A549 (cell line): Measurements from ENCODE around the gene GTPBP3. TPM values are rescaled to one million over a fixed set of nuclear protein-coding genes. Genes with fewer than 3 reads are reported as not detected.

Experiments used
- ATAC-seq, 2 experiments: fragments of 200-7000 bp in 1 of 2; fragments of >200 bp in 1 of 2; cut with Nextera tagmentation in 1 of 2; cut with Tn5 transposase in 1 of 2; 3 replicates each; pipeline versions ENCODE4 v1.8.0 to v1.9.1; 2018 to 2020; ENCODE audit warnings: mild to moderate bottlenecking in 1 of 2, moderate library complexity in 1 of 2
- CTCF ChIA-PET: fragments of 300-600 bp; sonication (Branson Sonifier 250); formaldehyde crosslinking; extraction: SDS; loops from one replicate; lab custom pipeline; 2021; ENCODE audit warnings: antibody characterized with exemption, inconsistent platforms; lab: Yijun Ruan, JAX
- POLR2A ChIA-PET: fragments of 350-600 bp; formaldehyde crosslinking; extraction: SDS; loops from one replicate; lab custom pipeline; 2021; ENCODE audit warnings: antibody characterized with exemption, inconsistent platforms; lab: Yijun Ruan, JAX
- DNase-seq, 2 experiments: peaks; one replicate each; pipeline versions ENCODE4 v3.0.0 to v3.0.0-alpha.2; 2011 to 2016; ENCODE audit warnings: low read depth in 1 of 2, low spot score in 1 of 2
- FAIRE-seq: peaks from 2 replicates; lab custom pipeline; 2011; peaks lifted over from hg19 to GRCh38; lab: Jason Lieb, UNC
- H3K27ac ChIP-seq, 2 experiments: fragments of >200 bp; sonication (Bioruptor Twin); formaldehyde crosslinking; 3 replicates each; pipeline ENCODE4 v1.5.1; 2016 to 2017
- H3K4me1 ChIP-seq: fragments of >200 bp; sonication (Bioruptor Twin); formaldehyde crosslinking; 3 replicates; pipeline ENCODE4 v1.6.1; 2016
- H3K4me2 ChIP-seq: fragments of >200 bp; sonication (Bioruptor Twin); formaldehyde crosslinking; 3 replicates; pipeline ENCODE4 v1.6.1; 2016
- H3K4me3 ChIP-seq: fragments of >200 bp; sonication (Bioruptor Twin); formaldehyde crosslinking; 3 replicates; pipeline ENCODE4 v1.5.1; 2016
- H3K9me3 ChIP-seq: fragments of >200 bp; sonication (Bioruptor Twin); formaldehyde crosslinking; 3 replicates; pipeline ENCODE4 v1.6.1; 2016
- ATOH8 ChIP-seq: fragments of 250-450 bp; sonication (Bioruptor Pico); IDR thresholded peaks from 2 replicates; pipeline ENCODE4 v1.5.0; 2020; ENCODE audit warnings: low read depth, mild to moderate bottlenecking, moderate library complexity
- CBX2 ChIP-seq: fragments of 200-600 bp; sonication (generic); IDR thresholded peaks from 2 replicates; pipeline ENCODE4 v1.6.1; 2016; ENCODE audit warnings: low read depth, mild to moderate bottlenecking, borderline replicate concordance
- CEBPB ChIP-seq, 2 experiments: fragments of >200 bp in 1 of 2; sonication (Bioruptor Twin) in 1 of 2; formaldehyde crosslinking in 1 of 2; IDR thresholded peaks; 2 replicates each; pipeline ENCODE4 v1.6.1; 2012 to 2016
- E2F6 ChIP-seq: IDR thresholded peaks from 2 replicates; pipeline ENCODE4 v1.6.1; 2012; ENCODE audit warnings: low read depth, borderline replicate concordance
- HMGXB4 ChIP-seq: fragments of 250-450 bp; sonication (Bioruptor Pico); IDR thresholded peaks from 2 replicates; pipeline ENCODE4 v1.5.0; 2021; ENCODE audit warnings: mild to moderate bottlenecking, moderate library complexity, borderline replicate concordance
- MAZ ChIP-seq: fragments of 150-350 bp; IDR thresholded peaks from 2 replicates; pipeline ENCODE4 v1.6.1; 2014; ENCODE audit warnings: antibody characterized with exemption, low read depth, low read length, borderline replicate concordance
- PBX3 ChIP-seq: IDR thresholded peaks from 2 replicates; pipeline ENCODE4 v1.6.1; 2012
- POLR2A ChIP-seq: IDR thresholded peaks from 2 replicates; pipeline ENCODE4 v1.6.1; 2012; ENCODE audit warnings: mild to moderate bottlenecking, low read length
- RARB ChIP-seq: fragments of 250-450 bp; sonication (Bioruptor Pico); IDR thresholded peaks from 2 replicates; pipeline ENCODE4 v1.8.0; 2021; ENCODE audit warnings: mild to moderate bottlenecking, moderate library complexity
- REST ChIP-seq: fragments of 200-600 bp; sonication (generic); IDR thresholded peaks from 2 replicates; pipeline ENCODE4 v1.6.1; 2016; ENCODE audit warnings: antibody characterized with exemption, mild to moderate bottlenecking, moderate library complexity
- RNF2 ChIP-seq: fragments of 200-600 bp; sonication (generic); IDR thresholded peaks from 2 replicates; pipeline ENCODE4 v1.6.1; 2016; ENCODE audit warnings: low read depth, mild to moderate bottlenecking, antibody characterized with exemption, moderate library complexity, borderline replicate concordance
- TP53 ChIP-seq: fragments of 250-450 bp; sonication (Bioruptor Pico); IDR thresholded peaks from 2 replicates; pipeline ENCODE4 v1.5.0; 2021; ENCODE audit warnings: mild to moderate bottlenecking, moderate library complexity
- USF2 ChIP-seq: fragments of 450-650 bp; IDR thresholded peaks from 2 replicates; pipeline ENCODE4 v1.6.1; 2014; ENCODE audit warnings: antibody characterized with exemption
- ZFP36 ChIP-seq: fragments of 450-650 bp; IDR thresholded peaks from 2 replicates; pipeline ENCODE4 v1.6.1; 2014; ENCODE audit warnings: borderline replicate concordance; ENCODE audit not compliant: partially characterized antibody
- ZNF302 ChIP-seq: fragments of 250-450 bp; sonication (Bioruptor Pico); IDR thresholded peaks from 2 replicates; pipeline ENCODE4 v1.9.0; 2021; ENCODE audit warnings: inconsistent platforms, mild to moderate bottlenecking, moderate library complexity
- WGBS: methylation state at CpG from one replicate; pipeline ENCODE4 v1.1.6; 2017; ENCODE audit errors: missing lambda C conversion rate; 5-methylcytosine and 5-hydroxymethylcytosine counted together
- polyA plus RNA-seq, 4 experiments: library from polyadenylated mRNA; depleted of rRNA in 3 of 4; stranded (reverse); fragments of >200 nt; fragmentation: RNase III in 1 of 4; extraction: RNeasy Plus Mini Kit Qiagen cat#74134 plus additional on column Dnase treatment in 1 of 4; gene quantifications; 2 replicates in 3 of 4; 3 replicates in 1 of 4; pipeline ENCODE4 v1.2.3, GENCODE V29; 2011 to 2017

Gene GTPBP3
- polyA plus RNA-seq, 2 of the 4 experiments (the other 2 are of a cell fraction), result 10.6 to 19.3 TPM

- WGBS, result 56% methylated on average over 12 of the region's 12 CpGs
- ChIA-PET POLR2A (interaction anchor here (0.7 to 1.9 kb wide), 5 partner anchors 12 to 89 kb away, joined by 3 to 15 read pairs (median 4); partner anchors contain the start of gene ANO8), CTCF (interaction anchor here (0.6 to 8.7 kb wide), 12 partner anchors 11 to 1890 kb away, joined by 3 to 98 read pairs (median 4); no protein-coding TSS in a partner anchor)
- FAIRE-seq (no peak), DNase-seq (no peak), ATAC-seq (no peak)
- no peak overlapping the region for H3K4me3 ChIP-seq
- H3K9me3 ChIP-seq, result no peaks in the 10 kb centered on the region
- H3K4me1 ChIP-seq, result peaks cover 28% of the 10 kb centered on the region
- peak overlapping the region; percentile 93 for H3K4me2 ChIP-seq
- no peak for TF ChIP-seq CEBPB (IDR thresholded peaks at IDR 0.05)
- TF ChIP-seq ZNF302 (CRISPR knock-in tag), result no peak
- TF ChIP-seq ATOH8 (CRISPR knock-in tag), result no peak
- no peak for TF ChIP-seq TP53 (CRISPR knock-in tag)
- no peak for TF ChIP-seq CBX2
- no peak for TF ChIP-seq HMGXB4
- no peak for TF ChIP-seq RNF2
- TF ChIP-seq REST, result no peak
- TF ChIP-seq PBX3, result no peak
- no peak for TF ChIP-seq RARB
- TF ChIP-seq USF2, result no peak
- TF ChIP-seq MAZ, result no peak
- H3K27ac ChIP-seq, result peak overlapping the region; percentile 73 to 87
Observed at GRCh38 chr19:17304386-17305215, 32.8 kb upstream of the GTPBP3 start.

GRCh38 chr19:17305216-17305516, 32.2 kb upstream of the GTPBP3 start:
- Histone ChIP-seq H3K4me3 (no peak overlapping the region), H3K4me1 (peaks cover 28% of the 10 kb centered on the region), H3K4me2 (peak overlapping the region; percentile 93), H3K27ac (peak overlapping the region; percentile 73 to 87), H3K9me3 (no peaks in the 10 kb centered on the region)
- TF ChIP-seq RARB, result no peak
- no peak for TF ChIP-seq POLR2A
- peak; percentile 57 for TF ChIP-seq ZFP36
- peak; percentile 95 for TF ChIP-seq ATOH8 (CRISPR knock-in tag)
- TF ChIP-seq E2F6, result 0 out of 2 replicates have a peak, but pooled peaks have one; percentile 76
- ATAC-seq (no peak), DNase-seq (no peak), FAIRE-seq (no peak)
- CTCF ChIA-PET, result interaction anchor here (0.6 to 8.7 kb wide), 11 partner anchors 12 to 1890 kb away, joined by 3 to 98 read pairs (median 3); no protein-coding TSS in a partner anchor
- 4% methylated on average over 4 of the region's 7 CpGs for WGBS
- POLR2A ChIA-PET, result interaction anchor here (0.6 to 1.9 kb wide), 6 partner anchors 12 to 646 kb away, joined by 3 to 15 read pairs (median 4); partner anchors contain the start of gene ANO8
